Large intestine (tissue), 3 donors: ENCODE data around the gene RBM47. TPM values are rescaled to one million over a fixed set of nuclear protein-coding genes. Genes with fewer than 3 reads are reported as not detected.
A peak's percentile ranks its signal among the peaks of the same experiment; 100 is the strongest.
"Not testable (repeated sequence)": the region's sequence is repeated elsewhere in the genome, so short reads cannot be mapped to it uniquely, and the experiment has no call there.

ENCODE experiments used
- DNase-seq, 2 donors: peaks; one replicate each; pipeline versions ENCODE4 v3.0.0 to v3.0.0-alpha.2; 2013
- H3K27ac ChIP-seq: one replicate; pipeline ENCODE4 v1.5.1; 2013; ENCODE audit warnings: low read length
- H3K27me3 ChIP-seq: 2 replicates; pipeline ENCODE4 v1.6.1; 2013; ENCODE audit warnings: low read length; ENCODE audit not compliant: control insufficient read depth, insufficient read depth
- H3K36me3 ChIP-seq: 2 replicates; pipeline ENCODE4 v1.6.1; 2013; ENCODE audit warnings: low read length; ENCODE audit not compliant: control insufficient read depth, insufficient read depth
- H3K4me1 ChIP-seq: one replicate; pipeline ENCODE4 v1.6.1; 2013; ENCODE audit warnings: low read length; ENCODE audit not compliant: control insufficient read depth, insufficient read depth
- H3K4me3 ChIP-seq: one replicate; pipeline ENCODE4 v1.5.1; 2013; ENCODE audit warnings: low read length
- H3K9me3 ChIP-seq: one replicate; pipeline ENCODE4 v1.6.1; 2013; ENCODE audit warnings: mild to moderate bottlenecking, low read depth, low read length, moderate library complexity; ENCODE audit not compliant: control insufficient read depth
- WGBS: methylation state at CpG from one replicate; pipeline ENCODE4 v1.1.5; 2013; ENCODE audit warnings: low lambda C conversion rate; ENCODE audit not compliant: insufficient coverage; 5-methylcytosine and 5-hydroxymethylcytosine counted together
- polyA plus RNA-seq: library from polyadenylated mRNA; unstranded; fragments of 120-200 nt; gene quantifications from one replicate; pipeline ENCODE4 v1.2.1, GENCODE V29; 2013

The RBM47 gene
- polyA plus RNA-seq, 1 donor: 98.4 TPM

DNA sequence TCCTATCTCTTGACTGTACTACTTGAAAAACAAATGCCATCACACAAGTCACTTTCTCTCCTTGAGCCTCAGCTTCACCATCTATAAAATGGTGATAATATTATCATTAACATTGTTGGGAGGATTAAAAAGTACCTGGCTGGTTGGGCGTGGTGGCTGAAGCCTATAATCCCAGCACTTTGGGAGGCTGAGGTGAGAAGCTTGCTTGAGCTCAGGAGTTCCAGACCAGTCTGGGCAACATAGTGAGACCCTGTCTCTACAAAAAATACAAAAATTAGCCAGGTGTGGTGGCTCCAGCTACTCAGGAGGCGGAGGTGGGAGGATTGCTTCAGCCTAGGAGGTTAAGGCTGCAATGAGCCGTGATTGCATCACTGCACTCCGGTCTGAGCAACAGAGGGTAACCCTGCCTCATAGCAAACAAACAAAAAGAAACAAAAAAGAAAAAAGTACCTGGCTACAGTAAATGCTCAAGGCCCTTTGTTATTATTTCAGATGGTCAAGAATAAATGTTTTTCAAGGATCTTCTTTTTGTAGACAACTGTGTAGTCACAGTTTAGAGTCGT, 174.2 kb downstream of the RBM47 start:
- Histone ChIP-seq H3K36me3 (peaks cover 12% of the 10 kb centered on the region), H3K27ac (no peak overlapping the region), H3K27me3 (no peaks in the 10 kb centered on the region), H3K9me3 (no peaks in the 10 kb centered on the region), H3K4me1 (peaks cover 9% of the 10 kb centered on the region), H3K4me3 (no peak overlapping the region)
- DNase-seq: no peak
- 100% methylated on average over 1 of the region's 5 CpGs for WGBS

DNA sequence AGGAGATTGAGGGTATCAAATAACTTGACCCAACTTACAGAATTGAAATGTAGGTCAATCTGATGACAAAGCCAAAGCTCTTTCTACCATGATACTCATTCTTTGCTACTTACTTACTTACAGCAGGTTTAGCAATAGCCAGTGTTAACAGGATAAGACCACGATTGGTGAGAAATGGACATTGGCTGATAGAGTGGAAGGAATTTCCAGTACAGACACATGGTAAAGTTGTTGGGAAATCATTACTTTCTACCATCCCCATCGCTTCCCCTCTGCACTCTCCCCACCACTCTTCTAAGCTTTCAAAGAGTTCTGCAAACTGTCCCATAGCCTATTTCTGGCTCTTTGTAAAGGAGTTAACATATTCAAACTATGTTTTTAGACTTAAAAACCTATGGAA, 174.8 kb downstream of the RBM47 start:
- H3K9me3 ChIP-seq: no peaks in the 10 kb centered on the region
- H3K27ac ChIP-seq: no peak overlapping the region
- H3K27me3 ChIP-seq: no peaks in the 10 kb centered on the region
- peaks cover 13% of the 10 kb centered on the region for H3K36me3 ChIP-seq
- WGBS: no CpG with 5 or more reads among the region's 2 CpGs
- no peak for DNase-seq
- no peak overlapping the region for H3K4me3 ChIP-seq
- H3K4me1 ChIP-seq: peaks cover 9% of the 10 kb centered on the region

DNA sequence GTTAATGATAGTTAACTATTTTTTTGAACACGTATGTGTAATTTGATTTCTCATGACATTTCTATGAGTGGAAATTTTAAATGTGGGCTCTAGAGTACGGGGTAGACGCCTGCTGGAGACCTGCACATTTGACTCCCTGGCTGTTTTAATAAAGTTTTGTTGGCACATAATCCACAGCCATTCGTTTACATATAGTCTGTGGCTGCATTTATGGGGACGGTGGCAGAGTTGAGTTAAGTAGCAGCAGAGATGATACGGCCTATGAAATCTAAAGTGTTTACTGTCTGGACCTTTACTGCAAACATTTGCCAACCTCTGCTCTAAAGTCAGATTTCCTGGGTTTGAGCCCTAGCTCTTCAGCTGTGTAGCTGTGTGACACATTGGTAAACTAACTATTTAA, 175.8 kb downstream of the RBM47 start:
- H3K27ac ChIP-seq: no peak overlapping the region
- WGBS: no CpG with 5 or more reads among the region's 6 CpGs
- H3K27me3 ChIP-seq: no peaks in the 10 kb centered on the region
- H3K4me1 ChIP-seq: peaks cover 12% of the 10 kb centered on the region
- H3K36me3 ChIP-seq: peaks cover 20% of the 10 kb centered on the region
- H3K4me3 ChIP-seq: no peak overlapping the region
- DNase-seq: no peak
- H3K9me3 ChIP-seq: no peaks in the 10 kb centered on the region

DNA sequence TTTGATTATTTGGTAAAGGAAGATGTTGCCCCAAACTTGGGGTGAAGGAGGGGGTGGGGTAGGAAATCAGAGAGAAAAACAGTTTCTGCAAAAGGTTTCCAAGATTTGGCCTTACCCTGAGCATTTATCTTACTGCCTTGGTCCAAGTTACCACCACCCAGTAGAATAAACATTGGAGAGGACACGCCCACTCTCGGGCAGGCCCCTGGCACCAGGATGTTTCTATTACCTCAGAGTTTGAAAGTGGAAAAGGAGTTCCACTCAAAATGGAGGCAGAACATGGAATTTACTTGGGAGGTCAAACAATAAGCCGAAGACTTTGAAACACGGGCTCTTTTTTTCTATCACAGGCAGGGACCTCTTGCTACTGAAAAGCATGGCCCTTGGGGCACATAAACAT, 180.8 kb downstream of the RBM47 start:
- H3K4me1 ChIP-seq: peaks cover 29% of the 10 kb centered on the region
- no CpG with 5 or more reads among the region's 4 CpGs for WGBS

DNA sequence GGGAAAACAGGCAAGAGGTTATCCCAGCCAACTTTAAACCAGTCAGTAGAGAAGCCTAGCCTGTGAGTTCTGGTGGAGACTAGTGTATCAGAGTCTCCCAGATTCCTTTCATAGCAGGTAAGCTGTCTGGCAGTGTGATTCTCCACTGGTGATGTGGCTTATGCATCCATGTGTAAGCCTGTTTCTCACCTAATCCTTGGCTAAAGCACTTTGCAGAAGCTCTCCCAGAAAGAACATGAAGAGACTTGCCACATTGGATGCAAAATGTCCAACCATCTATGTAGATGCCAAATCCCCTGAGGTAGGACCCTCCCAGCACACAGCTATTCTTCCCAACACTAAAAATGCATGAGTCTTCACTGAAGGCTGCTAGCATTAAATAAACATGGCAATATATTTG, 182.8 kb downstream of the RBM47 start:
- Histone ChIP-seq H3K27me3 (no peaks in the 10 kb centered on the region), H3K27ac (peak overlapping the region; percentile 19), H3K4me1 (peaks cover 23% of the 10 kb centered on the region), H3K9me3 (no peaks in the 10 kb centered on the region), H3K4me3 (no peak overlapping the region), H3K36me3 (peaks cover 14% of the 10 kb centered on the region)
- DNase-seq: peak in 1 of 2 donors; percentile 34

More for the DNA sequence above, 180.8 kb downstream of the RBM47 start:
- no peaks in the 10 kb centered on the region for H3K9me3 ChIP-seq
- peaks cover 14% of the 10 kb centered on the region for H3K36me3 ChIP-seq
- no peaks in the 10 kb centered on the region for H3K27me3 ChIP-seq
- peak overlapping the region; percentile 52 for H3K27ac ChIP-seq
- H3K4me3 ChIP-seq: no peak overlapping the region
- peak; percentile 42 to 75 for DNase-seq

DNA sequence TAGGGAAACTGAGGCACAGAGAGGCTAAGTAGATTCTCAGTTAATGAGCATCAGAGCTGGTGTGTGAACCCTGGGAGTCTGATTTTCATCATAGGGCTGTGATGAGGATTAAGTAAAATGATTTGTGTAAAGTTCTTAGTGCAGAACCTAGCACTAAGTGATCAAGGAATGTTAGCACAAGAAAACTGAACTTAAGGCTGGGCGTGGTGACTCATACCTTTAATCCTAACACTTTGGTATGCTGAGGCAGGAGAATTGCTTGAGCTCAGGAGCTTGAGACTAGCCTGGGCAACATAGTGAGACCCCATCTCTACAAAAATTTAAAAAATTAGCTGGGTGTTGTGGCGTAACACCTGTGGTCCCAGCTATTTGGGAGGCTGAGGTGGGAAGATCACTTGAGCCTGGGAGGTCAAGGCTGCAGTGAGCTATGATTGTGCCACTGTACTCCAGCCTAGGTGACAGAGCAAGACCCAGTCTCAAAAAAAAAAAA, 183.4 kb downstream of the RBM47 start:
- not testable (repeated sequence) for H3K27ac ChIP-seq
- no CpG with 5 or more reads among the region's 2 CpGs for WGBS
- peaks cover 24% of the 10 kb centered on the region for H3K4me1 ChIP-seq

DNA sequence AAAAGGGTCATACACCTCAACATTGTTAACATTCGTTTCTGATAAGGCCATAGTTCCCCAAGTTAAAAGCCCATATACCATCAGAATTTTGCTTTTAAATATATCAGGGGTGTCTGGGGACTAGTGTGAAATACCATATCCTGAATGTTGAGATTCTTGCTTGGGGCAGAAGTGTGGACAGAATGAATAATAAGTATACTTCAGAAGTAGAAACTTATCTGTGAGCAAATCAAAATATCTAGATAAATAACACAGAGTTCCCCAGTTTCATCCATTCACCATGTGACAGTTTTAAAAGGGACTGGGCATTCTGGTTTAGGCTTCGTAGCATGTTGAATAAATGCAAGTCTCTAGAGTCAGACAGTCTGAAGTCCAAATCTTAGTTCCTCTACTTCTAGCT, 184.0 kb downstream of the RBM47 start:
- no peak overlapping the region for H3K27ac ChIP-seq
- no peaks in the 10 kb centered on the region for H3K9me3 ChIP-seq
- no peaks in the 10 kb centered on the region for H3K27me3 ChIP-seq
- DNase-seq: no peak
- peaks cover 27% of the 10 kb centered on the region for H3K4me1 ChIP-seq
- no peak overlapping the region for H3K4me3 ChIP-seq
- peaks cover 13% of the 10 kb centered on the region for H3K36me3 ChIP-seq
- no CpG with 5 or more reads among the region's 2 CpGs for WGBS

More for the DNA sequence above, 183.4 kb downstream of the RBM47 start:
- DNase-seq: peak in 1 of 2 donors; percentile 12
- peaks cover 14% of the 10 kb centered on the region for H3K36me3 ChIP-seq
- H3K27me3 ChIP-seq, H3K9me3 ChIP-seq, H3K4me3 ChIP-seq: not testable (repeated sequence)

DNA sequence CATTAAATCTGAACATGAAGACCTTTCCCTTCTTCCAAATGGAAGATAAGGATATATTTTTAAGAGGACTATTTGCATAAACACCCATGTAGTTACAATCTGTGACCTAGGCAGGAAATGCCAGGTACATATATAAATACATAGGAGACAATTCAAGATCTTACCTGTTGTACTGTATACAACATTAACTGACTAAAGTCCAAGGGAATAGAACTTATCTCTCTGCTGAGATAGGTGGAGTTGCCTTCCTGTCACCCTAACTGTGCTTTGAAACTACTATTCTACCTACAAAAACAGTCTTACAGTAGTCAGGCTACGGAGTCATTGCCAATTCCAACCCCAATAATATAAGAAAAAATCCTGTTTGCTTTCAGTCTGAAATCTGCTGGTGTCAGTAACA, 188.2 kb downstream of the RBM47 start:
- H3K36me3 ChIP-seq: peaks cover 20% of the 10 kb centered on the region
- H3K27me3 ChIP-seq: no peaks in the 10 kb centered on the region
- peaks cover 10% of the 10 kb centered on the region for H3K4me1 ChIP-seq
- no peak overlapping the region for H3K4me3 ChIP-seq
- H3K27ac ChIP-seq: peak overlapping the region; percentile 76
- peaks cover 14% of the 10 kb centered on the region for H3K9me3 ChIP-seq
- 13% methylated on average over 1 of the region's 1 CpG for WGBS
- DNase-seq: peak; percentile 29 to 75

DNA sequence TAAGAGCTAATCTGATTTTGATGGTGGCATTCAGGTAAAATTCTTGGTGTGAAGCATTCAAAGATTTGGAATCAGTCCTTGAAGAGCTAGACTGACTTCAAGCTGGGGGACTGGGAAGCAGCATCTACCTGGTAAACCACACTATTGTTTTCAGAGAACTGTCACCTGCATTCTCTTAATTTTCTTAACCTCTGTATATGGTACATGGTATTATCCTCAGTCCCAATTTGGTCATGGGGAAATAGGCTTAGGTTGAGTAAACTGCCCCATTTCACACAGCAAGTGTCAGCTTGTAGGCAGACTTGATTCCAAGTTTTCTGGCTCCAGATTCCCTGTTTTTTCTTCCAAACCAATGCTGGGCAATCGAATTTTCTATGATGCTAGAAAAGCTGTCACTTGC, 190.1 kb downstream of the RBM47 start:
- H3K4me1 ChIP-seq: peaks cover 7% of the 10 kb centered on the region
- H3K4me3 ChIP-seq: no peak overlapping the region
- WGBS: no CpG with 5 or more reads among the region's 1 CpG
- no peaks in the 10 kb centered on the region for H3K27me3 ChIP-seq
- H3K36me3 ChIP-seq: peaks cover 37% of the 10 kb centered on the region
- no peak overlapping the region for H3K27ac ChIP-seq
- H3K9me3 ChIP-seq: peaks cover 14% of the 10 kb centered on the region
- no peak for DNase-seq

DNA sequence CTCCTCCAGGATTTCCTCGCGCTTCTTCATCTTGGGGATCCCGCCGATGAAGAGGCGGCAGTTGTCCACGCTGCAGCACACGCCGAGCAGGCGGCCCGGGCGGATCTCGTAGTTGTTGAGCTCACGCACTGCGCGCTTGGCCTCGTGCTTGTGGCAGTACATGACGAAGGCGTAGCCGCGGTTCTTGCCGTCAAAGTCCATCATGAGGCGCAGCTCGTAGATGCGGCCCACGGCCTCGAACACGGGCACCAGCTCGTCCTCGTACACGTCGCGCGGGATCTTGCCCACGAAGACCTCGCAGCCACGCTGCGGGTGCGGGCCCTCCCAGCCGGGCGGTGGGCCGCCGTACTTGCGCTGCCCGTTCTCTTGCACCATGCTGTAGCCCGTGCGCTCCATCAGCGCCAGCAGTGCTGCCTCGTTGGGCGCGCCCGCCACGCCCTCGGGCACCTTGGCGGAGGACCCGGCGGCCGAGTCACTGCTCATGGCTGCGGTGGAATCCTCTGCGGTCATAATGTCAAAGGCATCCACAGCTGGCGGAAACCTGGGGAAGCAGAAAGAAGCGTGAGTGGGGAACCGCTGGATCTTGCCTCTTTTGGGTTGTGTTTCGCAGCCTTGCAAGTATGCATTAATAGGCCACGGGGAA, 191.2 kb downstream of the RBM47 start:
- peaks cover 45% of the 10 kb centered on the region for H3K36me3 ChIP-seq
- no peak overlapping the region for H3K27ac ChIP-seq
- H3K4me3 ChIP-seq: no peak overlapping the region
- H3K27me3 ChIP-seq: no peaks in the 10 kb centered on the region
- H3K9me3 ChIP-seq: peaks cover 14% of the 10 kb centered on the region
- DNase-seq: no peak
- 100% methylated on average over 9 of the region's 64 CpGs for WGBS
- H3K4me1 ChIP-seq: peaks cover 7% of the 10 kb centered on the region
